Activated T-cell treated with anti-CD3 and anti-CD28 coated beads, Interleukin-2, amount 50 U/mL, for 4 hours (primary cell): ENCODE results near the gene SUPT4H1. TPM values are rescaled to one million over a fixed set of nuclear protein-coding genes. Genes with fewer than 3 reads are reported as not detected.
A peak's percentile ranks its signal among the peaks of the same experiment; 100 is the strongest.

ENCODE experiments used
- ATAC-seq, 2 donors: fragments of 200-7000 bp; cut with Tn5 transposase; one replicate each; pipeline ENCODE4 v1.10.0; 2021
- DNase-seq: peaks from one replicate; pipeline ENCODE4 v3.0.0-alpha.2; 2020
- H3K27me3 Mint-ChIP-seq: one replicate; pipeline ENCODE4 v1.8.0; 2021; ENCODE audit warnings: low read depth, mixed read lengths
- H3K36me3 Mint-ChIP-seq: one replicate; pipeline ENCODE4 v1.8.0; 2022; ENCODE audit warnings: mixed read lengths; ENCODE audit not compliant: insufficient read depth
- H3K4me1 Mint-ChIP-seq: one replicate; pipeline ENCODE4 v1.8.0; 2021; ENCODE audit warnings: low read depth, mixed read lengths
- H3K4me3 Mint-ChIP-seq: one replicate; pipeline ENCODE4 v1.8.0; 2021; ENCODE audit warnings: mild to moderate bottlenecking, moderate library complexity, mixed read lengths
- H3K9me3 Mint-ChIP-seq: one replicate; pipeline ENCODE4 v1.8.0; 2021; ENCODE audit warnings: mixed read lengths
- total RNA-seq, 3 donors: library from RNA; stranded (reverse); gene quantifications; one replicate each; pipeline ENCODE4 v1.2.1, GENCODE V29; 2021

The SUPT4H1 gene
- total RNA-seq, 3 donors from 2014 or later = 144 to 154 (median 152) TPM

GRCh38 chr17:58335061-58335731 lies 16.8 kb downstream of the SUPT4H1 start:
- Mint-ChIP-seq H3K36me3 (peaks cover 24% of the 10 kb centered on the region), H3K27me3 (no peaks in the 10 kb centered on the region), H3K4me1 (peaks cover 52% of the 10 kb centered on the region), H3K9me3 (no peaks in the 10 kb centered on the region), H3K4me3 (peak overlapping the region; percentile 100)
- no peak for ATAC-seq
- DNase-seq = peak; percentile 28

GRCh38 chr17:58334661-58335060 lies 17.3 kb downstream of the SUPT4H1 start:
- Mint-ChIP-seq H3K27me3 (no peaks in the 10 kb centered on the region), H3K4me3 (peak overlapping the region; percentile 100), H3K36me3 (peaks cover 23% of the 10 kb centered on the region), H3K4me1 (peaks cover 48% of the 10 kb centered on the region), H3K9me3 (no peaks in the 10 kb centered on the region)
- ATAC-seq (no peak), DNase-seq (no peak)

- Mint-ChIP-seq H3K4me1 (peaks cover 46% of the 10 kb centered on the region), H3K4me3 (peak overlapping the region; percentile 100), H3K36me3 (peaks cover 23% of the 10 kb centered on the region), H3K27me3 (no peaks in the 10 kb centered on the region), H3K9me3 (no peaks in the 10 kb centered on the region)
- DNase-seq (no peak), ATAC-seq (no peak)
Observed at GRCh38 chr17:58334256-58334655, 17.7 kb downstream of the SUPT4H1 start.

- ATAC-seq (no peak), DNase-seq (no peak)
- peaks cover 46% of the 10 kb centered on the region for H3K4me1 Mint-ChIP-seq
- no peaks in the 10 kb centered on the region for H3K27me3 Mint-ChIP-seq
- peaks cover 23% of the 10 kb centered on the region for H3K36me3 Mint-ChIP-seq
- H3K9me3 Mint-ChIP-seq = no peaks in the 10 kb centered on the region
- H3K4me3 Mint-ChIP-seq = peak overlapping the region; percentile 100
Observed at GRCh38 chr17:58333736-58334207, 18.2 kb downstream of the SUPT4H1 start.

- peak overlapping the region; percentile 100 for H3K4me3 Mint-ChIP-seq
- H3K9me3 Mint-ChIP-seq = no peaks in the 10 kb centered on the region
- ATAC-seq = no peak
- peaks cover 47% of the 10 kb centered on the region for H3K4me1 Mint-ChIP-seq
- DNase-seq = peak; percentile 37
- no peaks in the 10 kb centered on the region for H3K27me3 Mint-ChIP-seq
- H3K36me3 Mint-ChIP-seq = peaks cover 24% of the 10 kb centered on the region
Observed at GRCh38 chr17:58332778-58333735, 18.9 kb downstream of the SUPT4H1 start.

GRCh38 chr17:58331815-58332777 lies 19.9 kb downstream of the SUPT4H1 start:
- DNase-seq = peak; percentile 94
- peak; percentile 22 to 27 for ATAC-seq
- Mint-ChIP-seq H3K27me3 (no peaks in the 10 kb centered on the region), H3K4me3 (peak overlapping the region; percentile 100), H3K9me3 (no peaks in the 10 kb centered on the region), H3K4me1 (peaks cover 51% of the 10 kb centered on the region), H3K36me3 (peaks cover 26% of the 10 kb centered on the region)

GRCh38 chr17:58330997-58331814 lies 20.8 kb downstream of the SUPT4H1 start:
- Mint-ChIP-seq H3K4me3 (peak overlapping the region; percentile 100), H3K36me3 (peaks cover 26% of the 10 kb centered on the region), H3K9me3 (no peaks in the 10 kb centered on the region), H3K27me3 (no peaks in the 10 kb centered on the region), H3K4me1 (peaks cover 48% of the 10 kb centered on the region)
- ATAC-seq = peak; percentile 11
- DNase-seq = peak; percentile 80

GRCh38 chr17:58330538-58330996 lies 21.4 kb downstream of the SUPT4H1 start:
- ATAC-seq (peak; percentile 0), DNase-seq (peak; percentile 40)
- no peaks in the 10 kb centered on the region for H3K27me3 Mint-ChIP-seq
- H3K9me3 Mint-ChIP-seq = no peaks in the 10 kb centered on the region
- peak overlapping the region; percentile 100 for H3K4me3 Mint-ChIP-seq
- H3K4me1 Mint-ChIP-seq = peaks cover 46% of the 10 kb centered on the region
- peaks cover 26% of the 10 kb centered on the region for H3K36me3 Mint-ChIP-seq

- Mint-ChIP-seq H3K9me3 (no peaks in the 10 kb centered on the region), H3K27me3 (no peaks in the 10 kb centered on the region), H3K4me1 (peaks cover 46% of the 10 kb centered on the region), H3K4me3 (peak overlapping the region; percentile 100), H3K36me3 (peaks cover 26% of the 10 kb centered on the region)
- ATAC-seq (peak; percentile 13 to 20), DNase-seq (peak; percentile 27)
Observed at GRCh38 chr17:58329810-58330537, 22.0 kb downstream of the SUPT4H1 start.

GRCh38 chr17:58329035-58329809 lies 22.8 kb downstream of the SUPT4H1 start:
- peaks cover 39% of the 10 kb centered on the region for H3K4me1 Mint-ChIP-seq
- H3K36me3 Mint-ChIP-seq = peaks cover 26% of the 10 kb centered on the region
- peak; percentile 36 to 40 for ATAC-seq

GRCh38 chr17:58328195-58329034 lies 23.6 kb downstream of the SUPT4H1 start, which contains the start of gene TSPOAP1:
TSPOAP1 (minus strand) TSS chr17:58328795; CDS start chr17:58327920, 875 bp downstream.
- peaks cover 26% of the 10 kb centered on the region for H3K36me3 Mint-ChIP-seq
- no peaks in the 10 kb centered on the region for H3K27me3 Mint-ChIP-seq
- no peaks in the 10 kb centered on the region for H3K9me3 Mint-ChIP-seq
- H3K4me1 Mint-ChIP-seq = peaks cover 38% of the 10 kb centered on the region
- ATAC-seq (peak; percentile 1 to 2), DNase-seq (peak; percentile 78)
- H3K4me3 Mint-ChIP-seq = peak within 1 kb of the TSS; percentile 100

More at GRCh38 chr17:58329035-58329809, 22.8 kb downstream of the SUPT4H1 start:
- Mint-ChIP-seq H3K4me3 (peak overlapping the region; percentile 100), H3K27me3 (no peaks in the 10 kb centered on the region), H3K9me3 (no peaks in the 10 kb centered on the region)
- peak; percentile 76 for DNase-seq
